ENCODE measurements around the gene PIEZO2.

Gene PIEZO2

DNA sequence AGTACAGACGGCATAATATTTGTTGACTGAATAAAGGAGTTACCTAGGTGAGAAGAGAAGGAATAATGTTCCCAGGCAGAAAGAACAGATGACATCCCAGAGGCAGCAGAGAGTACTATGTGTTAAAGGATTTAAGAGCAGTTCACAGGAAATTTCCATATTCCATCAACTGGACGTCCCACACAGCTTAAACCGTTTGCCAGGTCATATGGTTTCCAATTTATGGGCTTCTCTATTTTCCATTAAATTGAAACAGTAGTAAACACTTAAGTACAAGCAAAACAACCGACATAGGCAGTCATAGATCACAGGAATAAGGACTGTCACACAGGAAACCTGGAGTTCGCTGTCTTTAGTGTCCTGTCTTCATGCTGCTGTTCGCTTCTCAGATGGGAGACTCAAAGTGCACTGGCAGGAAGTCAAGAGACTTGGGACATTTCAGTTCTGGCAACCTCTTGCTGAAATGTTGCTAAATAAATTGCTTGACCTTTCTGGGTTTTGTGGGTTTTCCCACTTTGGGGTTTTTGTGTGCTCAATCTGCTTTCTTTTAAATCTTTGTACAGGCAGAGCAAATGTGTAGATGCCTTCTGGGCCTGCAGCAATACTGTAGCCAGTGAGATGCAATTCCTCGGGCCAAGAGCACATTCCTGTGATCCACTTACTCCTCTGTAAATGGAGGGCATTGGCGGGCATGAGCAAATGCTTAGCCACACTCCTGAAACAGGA lies 5.8 kb upstream of the PIEZO2 start:
- H3K9me2 ChIP-seq (replicated peaks; ENCODE audit: insufficient read depth, low read length): no peaks in the 10 kb centered on the region
- H3K36me3 ChIP-seq (ENCODE audit: low read length): no peaks in the 10 kb centered on the region
- no peaks in the 10 kb centered on the region for H3K79me2 ChIP-seq (ENCODE audit: insufficient read depth, low read length)
- no peak overlapping the region for H3K4me3 ChIP-seq (ENCODE audit: insufficient read depth, low read length, poor library complexity, severe bottlenecking)
- no peaks in the 10 kb centered on the region for H3K27me3 ChIP-seq (ENCODE audit: low read length)
- no peak overlapping the region for H2AFZ ChIP-seq (ENCODE audit: low read depth, low read length, severe bottlenecking)
- TF ChIP-seq EZH2phosphoT487 (conservative IDR thresholded peaks at IDR 0.05; ENCODE audit: low read length) (no peak), CTCF (IDR thresholded peaks at IDR 0.05; ENCODE audit: insufficient read depth, low read length, poor library complexity, severe bottlenecking) (no peak)
- H3K9me3 ChIP-seq (ENCODE audit: insufficient read depth, low read length): no peaks in the 10 kb centered on the region
- no peaks in the 10 kb centered on the region for H4K20me1 ChIP-seq (ENCODE audit: low read depth, low read length)
- H3K27ac ChIP-seq (ENCODE audit: low read depth, low read length): no peak overlapping the region
- no peak overlapping the region for H3K9ac ChIP-seq (ENCODE audit: low read length)
- no peaks in the 10 kb centered on the region for H3F3A ChIP-seq (ENCODE audit: insufficient read depth)
- no peak overlapping the region for H3K4me2 ChIP-seq (ENCODE audit: low read depth, low read length, poor library complexity, severe bottlenecking)

DNA sequence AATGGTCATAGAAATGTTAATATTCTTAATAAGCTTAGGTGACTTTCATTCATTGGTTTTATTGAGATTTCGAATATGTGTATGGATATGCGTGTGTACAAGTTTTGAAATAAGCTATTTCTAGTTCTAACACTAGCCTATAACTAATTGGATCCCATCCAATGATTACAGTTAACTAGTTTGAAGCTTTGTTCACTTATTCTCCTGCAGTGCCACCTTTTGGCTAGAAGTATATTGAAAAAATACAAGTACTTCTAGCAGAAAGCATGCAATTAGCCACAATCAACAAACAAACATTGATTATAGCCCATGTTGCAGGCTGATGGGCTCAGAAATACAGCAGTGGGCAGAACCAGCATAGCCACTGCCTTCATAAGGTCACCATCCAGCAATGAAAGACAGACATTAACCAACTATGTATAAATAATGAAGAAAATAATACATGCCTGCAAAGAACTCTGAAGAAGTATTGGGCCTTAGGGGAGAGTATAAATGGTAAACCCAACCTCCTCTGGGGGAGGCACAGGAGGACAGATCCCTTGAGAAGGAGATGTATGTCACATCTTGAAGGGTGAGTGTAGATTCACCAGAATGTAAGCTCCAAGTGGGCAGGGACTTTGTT lies 5.1 kb upstream of the PIEZO2 start:
- Histone ChIP-seq H3K4me3 (ENCODE audit: insufficient read depth, low read length, poor library complexity, severe bottlenecking) (no peak overlapping the region), H3K9me3 (ENCODE audit: insufficient read depth, low read length) (no peaks in the 10 kb centered on the region), H3K9ac (ENCODE audit: low read length) (no peak overlapping the region), H3K27ac (ENCODE audit: low read depth, low read length) (no peak overlapping the region), H2AFZ (ENCODE audit: low read depth, low read length, severe bottlenecking) (no peak overlapping the region), H3K36me3 (ENCODE audit: low read length) (no peaks in the 10 kb centered on the region), H3K79me2 (ENCODE audit: insufficient read depth, low read length) (no peaks in the 10 kb centered on the region), H3F3A (ENCODE audit: insufficient read depth) (no peaks in the 10 kb centered on the region), H3K9me2 (replicated peaks; ENCODE audit: insufficient read depth, low read length) (no peaks in the 10 kb centered on the region), H3K27me3 (ENCODE audit: low read length) (no peaks in the 10 kb centered on the region), H4K20me1 (ENCODE audit: low read depth, low read length) (no peaks in the 10 kb centered on the region), H3K4me2 (ENCODE audit: low read depth, low read length, poor library complexity, severe bottlenecking) (no peak overlapping the region)
- TF ChIP-seq EZH2phosphoT487 (conservative IDR thresholded peaks at IDR 0.05; ENCODE audit: low read length) (no peak), CTCF (IDR thresholded peaks at IDR 0.05; ENCODE audit: insufficient read depth, low read length, poor library complexity, severe bottlenecking) (peak; percentile 25)

DNA sequence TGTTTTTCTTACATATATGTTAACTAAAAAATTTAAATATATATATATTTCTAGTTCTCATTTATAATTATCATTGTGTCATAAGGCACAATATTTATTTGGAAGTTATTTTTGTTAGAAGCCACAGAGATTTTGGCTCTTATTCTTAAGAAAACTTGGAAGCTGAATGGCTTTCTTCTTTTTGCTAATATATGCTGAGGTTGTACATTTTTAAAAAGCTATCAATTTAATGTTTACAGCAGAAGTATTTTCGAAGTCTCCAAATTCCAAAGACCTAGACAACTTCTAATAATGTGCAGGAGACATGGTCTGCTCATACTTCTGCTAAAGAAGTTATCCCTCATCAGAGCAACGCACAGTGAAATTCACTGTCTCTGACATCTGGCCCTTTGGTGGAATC lies 3.7 kb upstream of the PIEZO2 start:
- H3K9me3 ChIP-seq (ENCODE audit: insufficient read depth, low read length): no peaks in the 10 kb centered on the region
- H4K20me1 ChIP-seq (ENCODE audit: low read depth, low read length): no peaks in the 10 kb centered on the region
- no peak overlapping the region for H3K9ac ChIP-seq (ENCODE audit: low read length)
- no peaks in the 10 kb centered on the region for H3K9me2 ChIP-seq (replicated peaks; ENCODE audit: insufficient read depth, low read length)
- no peaks in the 10 kb centered on the region for H3F3A ChIP-seq (ENCODE audit: insufficient read depth)
- H3K79me2 ChIP-seq (ENCODE audit: insufficient read depth, low read length): no peaks in the 10 kb centered on the region
- no peak overlapping the region for H3K27ac ChIP-seq (ENCODE audit: low read depth, low read length)
- no peak overlapping the region for H2AFZ ChIP-seq (ENCODE audit: low read depth, low read length, severe bottlenecking)
- TF ChIP-seq CTCF (IDR thresholded peaks at IDR 0.05; ENCODE audit: insufficient read depth, low read length, poor library complexity, severe bottlenecking): no peak
- TF ChIP-seq EZH2phosphoT487 (conservative IDR thresholded peaks at IDR 0.05; ENCODE audit: low read length): no peak
- no peaks in the 10 kb centered on the region for H3K36me3 ChIP-seq (ENCODE audit: low read length)
- no peak overlapping the region for H3K4me3 ChIP-seq (ENCODE audit: insufficient read depth, low read length, poor library complexity, severe bottlenecking)
- H3K27me3 ChIP-seq (ENCODE audit: low read length): no peaks in the 10 kb centered on the region
- no peak overlapping the region for H3K4me2 ChIP-seq (ENCODE audit: low read depth, low read length, poor library complexity, severe bottlenecking)

Measured in SU-DHL-6 (cell line).